Stimulated activated CD8-positive, alpha-beta memory T cell treated with anti-CD3 and anti-CD28 coated beads, Interleukin-4, amount 100 ng/mL, for 4 hours (primary cell): ENCODE results near the gene LHFPL3.

Source experiments
- DNase-seq, 2 donors: peaks; one replicate each; pipeline ENCODE4 v3.0.0-alpha.2; 2020; ENCODE audit warnings: low read depth in 2 of 2, low spot score in 1 of 2

The LHFPL3 gene

GRCh38 chr7:104371216-104371979, 43.0 kb downstream of the LHFPL3 start:
- no peak for DNase-seq

GRCh38 chr7:104371980-104372357, 43.6 kb downstream of the LHFPL3 start:
- no peak for DNase-seq

- no peak for DNase-seq
Observed at GRCh38 chr7:104382616-104383015, 54.2 kb downstream of the LHFPL3 start.

- no peak for DNase-seq
Observed at GRCh38 chr7:104386943-104387342, 58.5 kb downstream of the LHFPL3 start.

- DNase-seq: no peak
Observed at GRCh38 chr7:104388222-104388621, 59.8 kb downstream of the LHFPL3 start.

GRCh38 chr7:104395162-104395561, 66.8 kb downstream of the LHFPL3 start:
- no peak for DNase-seq

GRCh38 chr7:104397442-104397841, 69.0 kb downstream of the LHFPL3 start:
- DNase-seq: no peak

GRCh38 chr7:104408371-104408770, 80.0 kb downstream of the LHFPL3 start:
- DNase-seq: no peak

- no peak for DNase-seq
Observed at GRCh38 chr7:104410742-104411141, 82.3 kb downstream of the LHFPL3 start.

- no peak for DNase-seq
Observed at GRCh38 chr7:104412911-104413310, 84.5 kb downstream of the LHFPL3 start.

GRCh38 chr7:104414216-104414615, 85.8 kb downstream of the LHFPL3 start:
- no peak for DNase-seq

GRCh38 chr7:104415700-104416099, 87.3 kb downstream of the LHFPL3 start:
- no peak for DNase-seq

GRCh38 chr7:104416866-104417393, 88.5 kb downstream of the LHFPL3 start:
- no peak for DNase-seq

GRCh38 chr7:104431930-104432329, 103.5 kb downstream of the LHFPL3 start:
- no peak for DNase-seq

- DNase-seq: no peak
Observed at GRCh38 chr7:104434129-104434528, 105.7 kb downstream of the LHFPL3 start.

- DNase-seq: no peak
Observed at GRCh38 chr7:104442481-104442880, 114.1 kb downstream of the LHFPL3 start.

- no peak for DNase-seq
Observed at GRCh38 chr7:104444017-104444416, 115.6 kb downstream of the LHFPL3 start.

GRCh38 chr7:104445393-104445792, 117.0 kb downstream of the LHFPL3 start:
- DNase-seq: no peak

GRCh38 chr7:104450861-104451260, 122.5 kb downstream of the LHFPL3 start:
- DNase-seq: no peak

- no peak for DNase-seq
Observed at GRCh38 chr7:104453190-104453589, 124.8 kb downstream of the LHFPL3 start.

GRCh38 chr7:104458875-104459274, 130.5 kb downstream of the LHFPL3 start:
- DNase-seq: no peak

- no peak for DNase-seq
Observed at GRCh38 chr7:104469166-104469820, 140.9 kb downstream of the LHFPL3 start.

GRCh38 chr7:104480529-104480928, 152.1 kb downstream of the LHFPL3 start:
- no peak for DNase-seq
